Bronchial epithelial cell (primary cell): Measurements from ENCODE around the gene SEC22A. TPM values are rescaled to one million over a fixed set of nuclear protein-coding genes. Genes with fewer than 3 reads are reported as not detected.

Experiments used
- DNase-seq: peaks from one replicate; pipeline ENCODE4 v3.0.0-alpha.2; 2010; ENCODE audit warnings: low read depth
- FAIRE-seq: peaks from 2 replicates; lab custom pipeline; 2011; peaks lifted over from hg19 to GRCh38; lab: Jason Lieb, UNC
- H3K27me3 ChIP-seq: 2 replicates; pipeline ENCODE4 v1.5.1; 2011; ENCODE audit warnings: low read length; ENCODE audit not compliant: control insufficient read depth, insufficient read depth
- H3K36me3 ChIP-seq: 2 replicates; pipeline ENCODE4 v1.5.1; 2011; ENCODE audit warnings: low read length; ENCODE audit not compliant: control insufficient read depth, insufficient read depth
- H3K4me3 ChIP-seq: 2 replicates; pipeline ENCODE4 v1.5.1; 2011; ENCODE audit warnings: mild to moderate bottlenecking, low read depth, low read length, control low read depth
- total RNA-seq: library from RNA; depleted of rRNA; stranded (reverse); fragments of >200 nt; gene quantifications from 2 replicates; pipeline ENCODE4 v1.2.1, GENCODE V29; 2014
- TF ChIP-seq, protein P1 (sequence below): IDR thresholded peaks from 2 replicates; pipeline ENCODE4 v1.5.1; 2011; ENCODE audit warnings: mild to moderate bottlenecking, moderate library complexity, low read length, control low read depth, inconsistent platforms; ENCODE audit not compliant: insufficient read depth, severe bottlenecking

The SEC22A gene
- total RNA-seq, 1 donor from 2014 or later, result 44.0 TPM

DNA sequence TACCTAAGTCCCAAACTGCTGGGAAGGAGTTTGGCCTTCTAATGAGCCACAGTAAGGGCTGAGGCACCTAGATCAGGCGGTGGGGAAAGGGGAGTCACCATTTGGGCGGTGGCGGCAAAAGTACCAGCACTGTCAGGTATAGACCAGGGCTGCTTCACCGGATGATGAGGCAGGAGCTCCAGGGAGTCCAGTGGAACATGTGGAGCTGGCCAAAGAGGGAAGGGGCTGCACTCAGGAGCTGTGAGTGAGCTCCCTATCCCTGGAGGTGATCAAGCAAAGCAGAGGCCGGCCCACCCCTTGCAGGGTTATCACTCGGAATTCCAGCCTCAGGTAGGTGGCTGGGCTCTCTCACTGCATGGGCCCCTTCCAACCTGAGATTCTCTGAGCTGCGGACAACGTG lies 108.4 kb downstream of the SEC22A start:
- H3K4me3 ChIP-seq, result no peak overlapping the region
- no peaks in the 10 kb centered on the region for H3K27me3 ChIP-seq
- H3K36me3 ChIP-seq, result no peaks in the 10 kb centered on the region
- DNase-seq, result no peak
- FAIRE-seq, result no peak
- TF ChIP-seq, protein P1, sequence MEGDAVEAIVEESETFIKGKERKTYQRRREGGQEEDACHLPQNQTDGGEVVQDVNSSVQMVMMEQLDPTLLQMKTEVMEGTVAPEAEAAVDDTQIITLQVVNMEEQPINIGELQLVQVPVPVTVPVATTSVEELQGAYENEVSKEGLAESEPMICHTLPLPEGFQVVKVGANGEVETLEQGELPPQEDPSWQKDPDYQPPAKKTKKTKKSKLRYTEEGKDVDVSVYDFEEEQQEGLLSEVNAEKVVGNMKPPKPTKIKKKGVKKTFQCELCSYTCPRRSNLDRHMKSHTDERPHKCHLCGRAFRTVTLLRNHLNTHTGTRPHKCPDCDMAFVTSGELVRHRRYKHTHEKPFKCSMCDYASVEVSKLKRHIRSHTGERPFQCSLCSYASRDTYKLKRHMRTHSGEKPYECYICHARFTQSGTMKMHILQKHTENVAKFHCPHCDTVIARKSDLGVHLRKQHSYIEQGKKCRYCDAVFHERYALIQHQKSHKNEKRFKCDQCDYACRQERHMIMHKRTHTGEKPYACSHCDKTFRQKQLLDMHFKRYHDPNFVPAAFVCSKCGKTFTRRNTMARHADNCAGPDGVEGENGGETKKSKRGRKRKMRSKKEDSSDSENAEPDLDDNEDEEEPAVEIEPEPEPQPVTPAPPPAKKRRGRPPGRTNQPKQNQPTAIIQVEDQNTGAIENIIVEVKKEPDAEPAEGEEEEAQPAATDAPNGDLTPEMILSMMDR, result no peak

DNA sequence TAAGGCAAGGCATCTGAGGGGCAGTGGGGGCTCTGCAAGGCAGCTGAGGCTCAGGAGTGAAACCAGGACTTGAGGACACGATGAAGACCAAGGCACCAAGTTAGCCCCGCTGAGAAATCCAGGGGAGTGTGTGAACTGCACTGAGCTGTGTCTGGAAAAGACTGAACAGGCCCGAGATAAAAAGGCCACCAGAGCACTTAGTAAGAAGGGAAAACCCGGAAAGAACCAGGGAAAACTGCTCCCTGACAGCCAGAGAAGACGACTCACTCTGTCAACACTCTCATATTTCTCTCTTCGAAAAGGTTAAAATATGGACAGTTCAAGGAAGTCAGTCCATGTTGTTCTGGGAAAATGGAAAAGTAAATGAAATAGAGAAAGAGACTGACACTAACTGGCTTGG lies 109.0 kb downstream of the SEC22A start:
- FAIRE-seq, result no peak
- H3K4me3 ChIP-seq, result no peak overlapping the region
- H3K27me3 ChIP-seq, result no peaks in the 10 kb centered on the region
- H3K36me3 ChIP-seq, result no peaks in the 10 kb centered on the region
- TF ChIP-seq, protein P1, result no peak
- DNase-seq, result peak; percentile 4

DNA sequence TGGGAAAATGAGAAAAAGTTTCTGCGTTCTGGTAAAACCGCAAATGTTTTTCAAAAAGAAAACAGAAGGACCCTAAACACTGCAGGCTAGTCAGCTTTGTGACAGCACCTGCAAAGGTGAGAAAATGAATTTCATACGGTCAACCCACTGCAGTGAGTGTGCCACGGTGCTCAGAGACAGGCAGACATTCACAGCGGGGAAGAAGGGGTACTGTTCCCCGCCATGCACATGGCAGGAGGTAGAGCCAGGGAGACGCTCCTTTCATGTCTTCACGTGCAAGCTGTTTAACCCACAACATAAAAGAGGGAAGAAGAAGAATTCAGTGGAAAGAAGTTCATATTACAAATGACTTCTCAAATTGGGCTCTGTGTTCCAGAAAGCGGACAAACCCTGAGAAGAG lies 109.5 kb downstream of the SEC22A start:
- H3K27me3 ChIP-seq, result no peaks in the 10 kb centered on the region
- DNase-seq (no peak), FAIRE-seq (no peak)
- no peaks in the 10 kb centered on the region for H3K36me3 ChIP-seq
- H3K4me3 ChIP-seq, result no peak overlapping the region
- TF ChIP-seq, protein P1, result no peak

DNA sequence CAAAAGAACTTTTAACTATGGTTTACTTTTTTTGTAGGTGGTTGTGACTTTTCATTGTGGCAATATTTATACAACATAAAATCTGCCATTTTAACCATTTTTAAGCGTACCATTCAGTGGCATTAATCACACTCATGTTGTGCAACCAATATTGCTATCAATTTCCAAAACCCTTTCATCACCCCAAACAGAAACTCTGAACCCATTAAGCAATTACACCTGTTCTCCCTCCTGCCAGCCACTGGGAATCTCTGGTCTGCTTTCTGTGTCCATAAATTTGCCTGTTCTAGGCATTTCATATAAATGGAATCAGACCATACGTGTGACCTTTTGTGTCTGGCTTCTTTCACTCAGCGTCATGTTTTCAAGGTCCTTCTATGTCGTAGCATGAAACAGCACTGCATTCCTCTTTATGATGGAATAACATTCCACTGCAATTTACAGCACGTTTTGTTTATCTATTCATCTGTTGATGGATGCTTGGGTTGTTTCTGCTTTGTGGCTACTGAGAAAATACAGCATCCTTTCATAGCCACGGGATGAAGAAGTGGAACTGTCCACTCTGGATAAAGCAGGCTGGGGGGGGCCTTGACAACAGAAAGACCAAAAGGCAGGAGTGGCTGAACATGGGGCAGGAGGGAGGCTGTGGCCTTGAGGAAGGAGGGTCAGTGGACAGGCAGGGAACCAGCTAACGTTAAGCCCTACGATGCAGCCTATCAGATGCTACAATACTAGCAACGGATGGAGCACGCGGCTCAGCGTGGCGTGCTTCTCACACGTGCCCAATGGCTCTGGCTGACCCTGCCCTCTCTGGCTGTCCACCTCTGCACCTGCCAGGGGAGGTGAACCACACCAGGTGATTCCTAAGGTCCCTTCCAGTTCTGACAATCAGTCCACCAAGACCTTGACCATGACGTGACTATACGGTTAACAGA lies 110.9 kb downstream of the SEC22A start:
- Histone ChIP-seq H3K4me3 (no peak overlapping the region), H3K27me3 (no peaks in the 10 kb centered on the region), H3K36me3 (no peaks in the 10 kb centered on the region)
- TF ChIP-seq, protein P1, result no peak
- peak; percentile 28 for FAIRE-seq
- DNase-seq, result no peak

DNA sequence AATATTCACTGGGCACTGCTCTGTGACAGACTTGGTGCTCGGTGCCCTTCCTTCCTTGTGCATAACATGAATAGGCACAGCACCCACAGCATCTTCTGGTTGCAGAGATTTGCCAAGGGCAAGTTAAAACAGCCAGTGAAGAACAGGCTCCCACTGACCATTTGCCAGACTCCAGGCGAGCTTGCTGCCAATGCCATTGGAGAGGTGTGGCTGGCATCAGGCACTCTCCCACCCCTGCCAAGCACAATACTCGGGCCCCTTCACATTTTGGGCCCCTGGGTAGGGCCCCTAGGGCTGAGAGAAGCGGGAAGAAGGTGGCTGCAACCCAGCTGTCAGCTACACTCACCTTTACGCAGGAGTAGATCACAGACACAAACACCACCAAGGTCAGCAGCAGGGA lies 112.1 kb downstream of the SEC22A start:
- TF ChIP-seq, protein P1, result no peak
- H3K4me3 ChIP-seq, result no peak overlapping the region
- DNase-seq (no peak), FAIRE-seq (no peak)
- no peaks in the 10 kb centered on the region for H3K36me3 ChIP-seq
- peaks cover 2% of the 10 kb centered on the region for H3K27me3 ChIP-seq
